HG02870 (cell line): ENCODE data around the gene LRRC27.
"Not testable (repeated sequence)": the region's sequence is repeated elsewhere in the genome, so short reads cannot be mapped to it uniquely, and the experiment has no call there.

Experiments used
- ATAC-seq: cut with Tn5 transposase; IDR thresholded peaks from one replicate; pipeline ENCODE4 v1.9.1; 2021; ENCODE audit warnings: mild to moderate bottlenecking, moderate library complexity; ENCODE audit not compliant: unreplicated experiment

Gene LRRC27

DNA sequence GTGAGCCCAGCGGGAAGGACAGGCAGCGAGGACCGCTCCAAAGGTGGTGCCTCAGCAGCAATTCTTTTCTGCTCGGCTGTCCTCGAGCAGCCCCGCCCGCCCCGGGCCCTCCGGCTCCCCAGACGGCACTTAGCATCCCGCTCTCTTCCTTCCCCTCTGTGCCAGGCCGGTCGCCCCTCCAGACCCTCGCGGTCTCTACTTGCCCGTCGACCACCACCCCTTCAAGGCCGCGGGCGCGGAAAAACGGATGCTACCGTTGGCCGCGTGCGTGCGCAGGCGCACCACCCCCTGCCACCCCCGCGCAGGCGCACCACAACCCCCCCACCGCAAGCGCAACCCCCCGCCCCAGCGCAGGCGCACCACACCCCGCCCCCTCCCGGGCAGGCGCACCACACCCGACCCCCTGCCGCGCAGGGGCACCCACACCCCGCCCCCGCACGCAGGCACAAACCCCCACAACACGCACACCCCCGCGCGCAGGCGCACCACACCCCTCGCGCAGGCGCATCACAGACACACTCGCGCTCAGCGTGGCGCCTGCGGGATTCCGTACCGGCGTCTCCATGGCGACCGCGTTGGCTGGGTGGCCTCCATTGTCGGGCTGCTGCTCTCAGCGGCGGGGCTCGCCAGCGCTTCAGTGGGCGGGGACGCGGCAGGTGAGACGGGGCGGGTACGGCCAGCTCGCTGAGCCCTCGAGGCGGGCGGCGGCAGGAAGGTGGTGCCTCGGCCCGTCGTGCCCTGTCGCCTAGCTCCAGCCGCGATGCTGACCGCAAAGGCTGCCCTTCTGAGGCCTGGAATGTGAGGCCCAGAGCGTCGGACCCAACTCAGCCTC, at the start of gene LRRC27:
LRRC27 (plus strand) TSS at position 593 of the 832 bp plus-strand sequence. CDS start 1,332 bp downstream, outside the sequence.
- peak; percentile 83 for ATAC-seq

- no peak for ATAC-seq
Measured at GRCh38 chr10:132282667-132283603, 49.1 kb upstream of the LRRC27 start.

DNA sequence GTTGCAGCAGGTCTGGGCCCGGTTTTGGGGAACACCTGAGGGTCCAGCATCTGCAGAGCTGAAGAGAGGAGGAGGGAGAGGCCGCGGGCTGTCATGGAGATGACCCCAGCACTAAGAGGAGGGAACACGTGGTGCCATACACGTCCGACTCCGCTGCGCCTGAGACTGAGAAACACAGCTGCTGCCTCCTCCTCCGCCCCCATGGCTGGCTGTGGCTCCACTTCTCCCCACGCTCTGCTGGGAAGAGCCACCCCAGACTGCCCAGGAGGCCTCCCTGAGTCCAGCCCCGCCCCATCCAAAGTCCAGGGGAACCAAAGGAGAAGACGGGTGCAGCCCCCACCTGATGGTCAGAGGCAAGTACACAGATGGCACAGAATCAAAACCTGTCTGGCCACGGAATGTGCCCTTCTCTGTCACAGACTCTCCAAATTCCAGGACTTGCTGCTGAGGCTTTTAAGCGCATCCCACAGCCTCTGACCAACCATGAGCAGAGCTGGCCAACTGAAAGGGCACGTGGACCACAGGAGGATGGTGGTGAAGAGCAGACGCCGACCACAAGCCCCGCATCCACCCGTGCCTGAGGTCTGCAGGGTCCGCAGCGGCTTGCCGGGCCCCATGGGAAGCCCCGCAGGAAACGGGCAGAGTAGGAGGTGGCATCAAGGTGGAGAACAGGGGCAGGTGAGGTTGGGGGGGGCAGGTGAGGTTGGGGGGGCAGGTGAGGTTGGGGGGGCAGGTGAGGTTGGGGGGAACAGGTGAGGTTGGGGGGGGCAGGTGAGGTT, 48.2 kb upstream of the LRRC27 start:
- ATAC-seq = no peak

- no peak for ATAC-seq
Measured at GRCh38 chr10:132289439-132289838, 42.6 kb upstream of the LRRC27 start.

DNA sequence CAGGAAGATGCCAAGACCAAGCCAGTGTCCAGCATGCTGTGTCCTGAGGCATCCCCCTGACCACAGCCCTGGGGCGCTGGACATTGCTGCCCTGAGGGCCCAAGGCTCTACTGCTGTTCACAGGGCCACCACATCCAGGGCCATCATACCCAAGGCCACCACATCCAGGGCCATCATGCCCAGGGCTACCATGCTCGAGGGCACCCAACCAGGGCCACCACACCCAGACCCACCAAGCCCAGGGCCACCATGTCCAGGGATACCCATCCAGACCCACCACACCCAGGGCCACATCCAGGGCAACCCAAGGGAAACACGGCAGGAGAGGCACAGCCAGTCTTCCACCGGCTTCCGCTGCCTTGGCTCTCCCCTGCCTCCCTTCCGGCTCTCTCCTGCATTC, 41.4 kb upstream of the LRRC27 start:
- no peak for ATAC-seq

- ATAC-seq = no peak
Measured at GRCh38 chr10:132291826-132292225, 40.2 kb upstream of the LRRC27 start.

DNA sequence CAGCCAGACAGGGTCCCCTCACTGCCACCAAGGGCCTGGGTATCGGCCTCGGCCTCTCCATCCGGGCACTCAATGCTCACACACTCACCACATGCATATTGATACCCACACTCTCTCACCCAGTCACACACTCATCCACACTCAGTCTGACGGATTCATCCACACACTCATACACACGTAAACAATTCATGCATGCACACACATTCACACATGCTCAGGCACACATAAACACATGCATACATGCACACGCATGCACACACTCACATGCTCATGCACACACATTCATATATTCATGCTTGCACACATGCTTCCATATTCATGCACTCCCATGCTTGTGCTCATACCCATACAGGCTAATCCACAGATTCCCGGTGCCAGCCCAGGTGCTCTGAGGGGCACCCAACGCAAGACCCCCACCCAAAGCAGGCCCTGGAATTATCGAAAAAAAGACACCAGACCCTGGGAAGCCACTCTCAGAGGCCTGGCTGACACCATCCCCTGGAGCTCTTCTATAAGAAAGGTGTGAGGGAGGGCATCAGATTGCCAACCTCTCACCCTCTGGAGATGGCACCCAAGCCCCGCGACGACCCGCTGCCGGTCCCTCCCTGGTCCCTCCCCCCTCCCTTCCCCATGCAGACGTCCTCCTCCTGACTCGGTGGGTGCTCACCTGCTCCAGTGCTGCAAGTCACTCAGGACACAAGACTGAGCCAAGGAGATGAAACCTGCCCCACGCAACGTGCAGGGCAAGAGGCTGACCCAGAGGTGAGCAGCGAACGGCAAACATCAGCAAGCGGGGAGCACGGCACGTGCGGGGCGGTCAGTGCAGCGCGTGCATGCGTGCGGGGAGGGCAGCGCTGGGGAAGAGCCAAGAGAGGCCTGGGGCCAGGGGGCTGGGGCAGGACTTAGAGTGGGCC, 39.4 kb upstream of the LRRC27 start:
- no peak for ATAC-seq

DNA sequence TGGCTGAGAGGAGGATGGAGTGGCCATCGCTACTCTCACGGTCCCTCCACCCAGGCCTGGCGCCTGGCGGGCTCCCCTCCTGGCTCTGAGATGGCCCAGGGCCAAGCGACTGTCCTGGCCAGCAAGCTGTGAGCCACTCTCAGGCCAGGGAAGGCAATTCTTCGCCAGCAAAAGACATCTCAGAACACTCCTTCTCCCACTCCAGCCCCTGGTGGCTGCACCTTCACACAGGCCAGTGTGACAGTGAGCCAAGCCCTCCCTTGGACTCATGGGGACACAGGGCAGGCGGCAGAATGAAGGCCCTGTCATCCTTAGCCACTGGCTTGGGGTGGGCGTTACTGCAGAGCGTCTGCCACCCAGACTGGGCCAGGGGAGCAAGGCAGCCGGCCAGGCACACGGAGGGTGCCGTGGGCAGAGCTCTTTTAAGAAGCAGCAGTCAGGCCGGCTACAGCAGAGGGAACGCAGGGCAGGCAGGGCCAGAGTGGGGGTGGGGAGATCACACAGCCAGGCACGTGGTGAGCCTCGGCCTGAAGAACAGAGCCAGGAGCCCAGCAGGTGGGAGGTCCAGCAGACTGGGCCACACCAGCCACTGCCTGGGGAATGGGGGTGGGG, 38.7 kb upstream of the LRRC27 start:
- no peak for ATAC-seq

DNA sequence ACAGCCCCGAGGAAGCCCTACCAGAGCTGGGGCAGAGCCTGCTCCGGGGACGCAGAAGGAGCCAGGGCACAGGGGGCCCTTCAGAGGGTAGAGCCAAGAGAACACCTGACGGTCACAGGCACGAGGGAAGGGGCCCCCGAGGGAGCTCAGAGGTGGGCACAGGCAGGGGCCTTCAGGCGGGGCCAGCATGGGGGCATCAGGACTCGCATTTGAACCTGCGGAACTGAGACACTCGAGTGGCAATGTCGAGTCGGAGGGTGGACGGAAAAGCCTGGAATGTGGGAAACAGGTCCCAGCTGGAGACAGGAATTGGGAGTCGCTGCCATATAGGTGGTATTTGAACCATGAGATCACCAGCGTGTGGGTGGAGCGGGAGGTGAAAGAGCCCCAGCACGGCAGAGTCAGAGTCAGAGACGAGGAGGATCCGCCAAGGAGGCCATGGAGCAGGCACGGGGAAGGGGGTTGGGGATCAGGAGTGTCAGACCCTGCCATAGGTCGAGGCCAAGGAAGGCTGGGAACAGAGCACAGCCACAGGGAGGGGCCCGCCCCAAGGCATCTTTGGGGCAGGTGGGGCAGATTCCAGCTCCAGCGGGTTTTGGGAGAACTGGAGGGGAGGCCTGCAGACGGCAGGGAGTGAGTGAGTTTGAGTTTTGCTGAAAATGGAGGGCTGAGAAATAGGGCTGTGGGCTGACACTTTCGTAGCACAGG, 38.0 kb upstream of the LRRC27 start:
- no peak for ATAC-seq

GRCh38 chr10:132294561-132295318, 37.3 kb upstream of the LRRC27 start:
- ATAC-seq = no peak

- not testable (repeated sequence) for ATAC-seq
Measured at GRCh38 chr10:132295481-132295880, 36.5 kb upstream of the LRRC27 start.

DNA sequence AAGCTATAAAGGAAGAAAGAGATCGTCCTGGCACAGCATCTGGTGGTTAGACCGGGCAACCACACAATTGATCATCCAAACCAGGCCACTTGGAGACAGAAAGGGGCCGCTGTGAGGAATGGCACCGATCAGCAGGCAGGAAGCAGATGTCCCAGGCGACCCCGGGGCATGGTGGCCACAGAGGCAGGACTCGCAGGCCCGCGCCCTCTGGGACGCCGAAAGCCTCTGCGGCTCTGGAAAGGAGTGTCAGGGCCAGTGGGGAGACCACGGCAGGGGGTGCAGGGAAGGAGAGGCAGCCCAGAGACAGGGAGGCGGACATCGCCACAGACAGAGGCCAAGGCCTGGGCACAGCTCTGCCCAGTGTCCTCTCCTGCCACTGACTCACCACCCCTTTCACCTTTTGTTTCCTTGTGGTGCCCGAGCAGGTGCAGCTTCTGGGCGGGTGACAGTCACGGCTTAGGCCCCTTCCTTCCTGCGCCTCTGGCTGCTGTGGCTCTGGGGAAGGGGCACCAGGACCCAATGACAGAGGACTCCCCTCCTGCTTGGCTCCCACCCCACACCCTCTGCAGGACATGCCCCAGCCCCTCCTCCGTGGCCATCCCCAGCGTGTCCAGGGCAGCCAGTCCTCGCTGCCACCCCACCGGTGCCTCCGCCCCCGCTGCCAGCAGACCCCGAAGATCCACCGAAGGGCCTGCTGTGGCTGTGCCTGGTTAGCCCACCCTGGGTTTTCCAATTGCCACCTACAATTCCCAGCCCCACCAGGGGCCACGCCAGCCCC, 35.1 kb upstream of the LRRC27 start:
- no peak for ATAC-seq

- ATAC-seq = no peak
Measured at GRCh38 chr10:132297526-132297925, 34.5 kb upstream of the LRRC27 start.

- no peak for ATAC-seq
Measured at GRCh38 chr10:132298038-132298881, 33.7 kb upstream of the LRRC27 start.

DNA sequence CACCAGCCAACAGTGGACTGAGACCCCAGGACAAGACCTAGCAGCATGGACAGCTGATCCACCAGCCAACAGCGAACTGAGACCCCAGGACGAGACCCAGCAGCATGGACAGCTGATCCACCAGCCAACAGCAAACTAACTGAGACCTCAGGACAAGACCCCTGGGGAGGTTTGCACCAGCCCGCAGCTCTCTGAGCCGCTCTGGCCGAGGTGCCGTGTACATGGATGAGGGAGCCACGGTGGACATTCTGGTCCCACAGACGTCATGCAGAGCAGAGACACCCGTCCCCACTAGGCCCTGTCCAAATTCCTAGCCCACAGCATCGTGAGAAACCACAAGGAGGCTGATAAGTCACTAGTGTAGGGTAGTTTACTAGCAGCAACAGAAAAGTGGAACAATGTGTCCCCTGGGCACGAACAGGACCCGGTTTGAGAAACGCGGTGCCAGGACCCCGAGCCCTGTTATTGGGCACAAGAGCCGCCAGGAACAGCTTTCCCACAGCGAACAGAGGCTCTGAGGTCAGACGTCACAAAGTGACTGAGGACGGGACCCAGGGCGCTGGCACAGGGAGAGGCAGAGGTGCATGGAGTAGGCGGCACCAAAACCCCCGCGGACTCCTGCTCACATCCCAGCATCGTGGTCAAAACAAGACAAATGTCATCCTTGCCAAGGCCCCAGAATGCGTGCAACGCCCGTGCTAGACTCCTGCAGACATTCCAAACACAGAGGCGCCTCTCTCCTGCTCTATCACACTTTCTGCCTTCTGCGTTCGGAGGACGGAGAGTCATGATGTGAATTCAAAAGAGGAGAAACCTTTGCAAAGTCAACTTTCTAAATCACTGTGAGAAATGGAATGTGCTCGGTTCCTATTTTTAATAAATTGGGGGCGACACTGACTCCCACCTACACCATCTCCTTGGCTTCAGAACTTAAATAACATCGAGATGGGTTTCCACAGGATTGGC, 32.3 kb upstream of the LRRC27 start:
- ATAC-seq = no peak
